Measurements from ENCODE around the gene TTC9. TPM values are rescaled to one million over a fixed set of nuclear protein-coding genes. Genes with fewer than 3 reads are reported as not detected.

TTC9 gene
- total and polyA plus RNA-seq, 4 donors: 0.09 to 0.98 (median 0.45) TPM

DNA sequence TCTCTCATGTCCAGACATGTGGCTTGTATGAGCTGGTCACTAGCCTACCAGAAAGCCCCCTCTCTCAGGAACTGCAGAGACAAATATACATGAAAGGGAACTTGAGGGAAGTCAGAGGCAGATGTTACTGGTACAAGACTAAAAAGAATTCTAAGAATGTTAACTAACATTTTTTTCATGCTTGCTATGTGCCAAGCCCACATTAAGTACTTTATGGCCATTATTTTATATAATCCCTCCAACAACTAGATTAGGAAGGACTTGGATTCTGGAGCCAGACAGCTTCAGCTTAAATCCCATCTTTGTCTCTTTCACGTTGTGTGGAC is 24.6 kb downstream of the TTC9 start:
- DNase-seq (ENCODE audit: low spot score): no peak
- H3K9me3 ChIP-seq (ENCODE audit: control insufficient read depth in 4 of 4, low read length in 3 of 4): no peaks in the 10 kb centered on the region
- peaks cover 0 to 27% (median 15%) of the 10 kb centered on the region in 4 donors for H3K4me1 ChIP-seq (ENCODE audit: control insufficient read depth in 4 of 4, insufficient read depth in 4 of 4, low read length in 3 of 4)
- WGBS: 77% methylated on average over 1 of the region's 1 CpG
- no peaks in the 10 kb centered on the region for H3K27me3 ChIP-seq (ENCODE audit: control insufficient read depth in 4 of 4, insufficient read depth in 4 of 4, low read length in 3 of 4)
- H3K9ac ChIP-seq (ENCODE audit: low read depth in 1 of 2, low read length in 2 of 2): no peak overlapping the region
- H3K27ac ChIP-seq (ENCODE audit: low read depth in 1 of 2, low read length in 2 of 2): no peak overlapping the region
- TF ChIP-seq RAD21 (IDR thresholded peaks at IDR 0.05): no peak
- TF ChIP-seq, protein P1, sequence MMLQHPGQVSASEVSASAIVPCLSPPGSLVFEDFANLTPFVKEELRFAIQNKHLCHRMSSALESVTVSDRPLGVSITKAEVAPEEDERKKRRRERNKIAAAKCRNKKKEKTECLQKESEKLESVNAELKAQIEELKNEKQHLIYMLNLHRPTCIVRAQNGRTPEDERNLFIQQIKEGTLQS (IDR thresholded peaks at IDR 0.05): no peak
- TF ChIP-seq, protein P2, sequence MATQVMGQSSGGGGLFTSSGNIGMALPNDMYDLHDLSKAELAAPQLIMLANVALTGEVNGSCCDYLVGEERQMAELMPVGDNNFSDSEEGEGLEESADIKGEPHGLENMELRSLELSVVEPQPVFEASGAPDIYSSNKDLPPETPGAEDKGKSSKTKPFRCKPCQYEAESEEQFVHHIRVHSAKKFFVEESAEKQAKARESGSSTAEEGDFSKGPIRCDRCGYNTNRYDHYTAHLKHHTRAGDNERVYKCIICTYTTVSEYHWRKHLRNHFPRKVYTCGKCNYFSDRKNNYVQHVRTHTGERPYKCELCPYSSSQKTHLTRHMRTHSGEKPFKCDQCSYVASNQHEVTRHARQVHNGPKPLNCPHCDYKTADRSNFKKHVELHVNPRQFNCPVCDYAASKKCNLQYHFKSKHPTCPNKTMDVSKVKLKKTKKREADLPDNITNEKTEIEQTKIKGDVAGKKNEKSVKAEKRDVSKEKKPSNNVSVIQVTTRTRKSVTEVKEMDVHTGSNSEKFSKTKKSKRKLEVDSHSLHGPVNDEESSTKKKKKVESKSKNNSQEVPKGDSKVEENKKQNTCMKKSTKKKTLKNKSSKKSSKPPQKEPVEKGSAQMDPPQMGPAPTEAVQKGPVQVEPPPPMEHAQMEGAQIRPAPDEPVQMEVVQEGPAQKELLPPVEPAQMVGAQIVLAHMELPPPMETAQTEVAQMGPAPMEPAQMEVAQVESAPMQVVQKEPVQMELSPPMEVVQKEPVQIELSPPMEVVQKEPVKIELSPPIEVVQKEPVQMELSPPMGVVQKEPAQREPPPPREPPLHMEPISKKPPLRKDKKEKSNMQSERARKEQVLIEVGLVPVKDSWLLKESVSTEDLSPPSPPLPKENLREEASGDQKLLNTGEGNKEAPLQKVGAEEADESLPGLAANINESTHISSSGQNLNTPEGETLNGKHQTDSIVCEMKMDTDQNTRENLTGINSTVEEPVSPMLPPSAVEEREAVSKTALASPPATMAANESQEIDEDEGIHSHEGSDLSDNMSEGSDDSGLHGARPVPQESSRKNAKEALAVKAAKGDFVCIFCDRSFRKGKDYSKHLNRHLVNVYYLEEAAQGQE (IDR thresholded peaks at IDR 0.05): no peak
- no peak for TF ChIP-seq TAF1 (conservative IDR thresholded peaks at IDR 0.05)
- no peak for TF ChIP-seq RXRA (IDR thresholded peaks at IDR 0.05)
- no peak overlapping the region for H3K4me3 ChIP-seq (ENCODE audit: low read depth in 1 of 3, low read length in 3 of 3)
- no peaks in the 10 kb centered on the region for H3K36me3 ChIP-seq (ENCODE audit: control insufficient read depth in 4 of 4, insufficient read depth in 3 of 4, low read depth in 1 of 4, low read length in 3 of 4)

DNA sequence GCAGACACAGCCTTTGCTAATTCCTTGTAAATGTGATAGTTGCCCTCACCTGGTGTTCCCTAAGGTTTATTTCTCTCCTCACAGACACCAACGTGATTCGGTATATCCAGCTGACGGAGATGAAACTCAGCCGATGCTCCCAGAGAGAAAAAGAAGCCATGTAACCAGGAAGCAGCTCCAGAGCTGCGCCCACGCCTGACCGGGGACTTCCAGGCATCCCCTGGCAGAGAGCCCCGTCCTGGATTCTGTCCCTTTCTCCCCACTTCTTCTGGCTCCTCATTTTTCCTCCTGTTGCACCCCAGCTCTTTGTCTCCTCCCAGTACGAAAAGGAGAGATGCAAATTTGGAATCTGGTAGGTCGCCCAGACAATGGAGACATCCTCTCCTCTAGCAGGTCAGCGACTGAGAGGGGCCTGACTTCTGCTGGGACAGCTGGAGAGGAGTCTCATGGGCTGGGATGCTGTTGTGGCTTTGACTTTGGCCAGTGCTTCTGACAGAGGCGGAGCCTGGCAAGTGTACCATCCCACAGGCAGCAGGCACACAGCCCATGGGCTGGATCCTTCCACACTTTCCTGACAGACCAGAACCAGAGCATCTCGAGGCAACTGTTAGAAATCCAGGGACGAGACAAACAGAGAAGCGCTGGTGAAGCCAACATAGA is 29.4 kb downstream of the TTC9 start:
- no peak overlapping the region for H3K4me3 ChIP-seq (ENCODE audit: low read depth in 1 of 3, low read length in 3 of 3)
- no peak overlapping the region for H3K9ac ChIP-seq (ENCODE audit: low read depth in 1 of 2, low read length in 2 of 2)
- DNase-seq (ENCODE audit: low spot score): no peak
- no peak for TF ChIP-seq SP1 (IDR thresholded peaks at IDR 0.05)
- no peak for TF ChIP-seq GABPA (IDR thresholded peaks at IDR 0.05 in 1 of 2, conservative IDR thresholded peaks at IDR 0.05 in 1 of 2)
- TF ChIP-seq, protein P1 (IDR thresholded peaks at IDR 0.05): no peak
- TF ChIP-seq, protein P3, sequence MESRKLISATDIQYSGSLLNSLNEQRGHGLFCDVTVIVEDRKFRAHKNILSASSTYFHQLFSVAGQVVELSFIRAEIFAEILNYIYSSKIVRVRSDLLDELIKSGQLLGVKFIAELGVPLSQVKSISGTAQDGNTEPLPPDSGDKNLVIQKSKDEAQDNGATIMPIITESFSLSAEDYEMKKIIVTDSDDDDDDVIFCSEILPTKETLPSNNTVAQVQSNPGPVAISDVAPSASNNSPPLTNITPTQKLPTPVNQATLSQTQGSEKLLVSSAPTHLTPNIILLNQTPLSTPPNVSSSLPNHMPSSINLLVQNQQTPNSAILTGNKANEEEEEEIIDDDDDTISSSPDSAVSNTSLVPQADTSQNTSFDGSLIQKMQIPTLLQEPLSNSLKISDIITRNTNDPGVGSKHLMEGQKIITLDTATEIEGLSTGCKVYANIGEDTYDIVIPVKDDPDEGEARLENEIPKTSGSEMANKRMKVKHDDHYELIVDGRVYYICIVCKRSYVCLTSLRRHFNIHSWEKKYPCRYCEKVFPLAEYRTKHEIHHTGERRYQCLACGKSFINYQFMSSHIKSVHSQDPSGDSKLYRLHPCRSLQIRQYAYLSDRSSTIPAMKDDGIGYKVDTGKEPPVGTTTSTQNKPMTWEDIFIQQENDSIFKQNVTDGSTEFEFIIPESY (IDR thresholded peaks at IDR 0.05): no peak
- no peak for TF ChIP-seq TAF1 (conservative IDR thresholded peaks at IDR 0.05)
- TF ChIP-seq FOXA2 (IDR thresholded peaks at IDR 0.05): no peak
- no peak for TF ChIP-seq RXRA (IDR thresholded peaks at IDR 0.05)
- TF ChIP-seq, protein P4, sequence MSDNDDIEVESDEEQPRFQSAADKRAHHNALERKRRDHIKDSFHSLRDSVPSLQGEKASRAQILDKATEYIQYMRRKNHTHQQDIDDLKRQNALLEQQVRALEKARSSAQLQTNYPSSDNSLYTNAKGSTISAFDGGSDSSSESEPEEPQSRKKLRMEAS (IDR thresholded peaks at IDR 0.05): no peak
- no peak for TF ChIP-seq JUND (IDR thresholded peaks at IDR 0.05)
- no peak for TF ChIP-seq FOXA1 (IDR thresholded peaks at IDR 0.05)
- TF ChIP-seq YY1 (IDR thresholded peaks at IDR 0.05): no peak
- TF ChIP-seq NR2F2 (IDR thresholded peaks at IDR 0.05): no peak
- no peaks in the 10 kb centered on the region for H3K4me1 ChIP-seq (ENCODE audit: control insufficient read depth in 4 of 4, insufficient read depth in 4 of 4, low read length in 3 of 4)
- no peaks in the 10 kb centered on the region for H3K36me3 ChIP-seq (ENCODE audit: control insufficient read depth in 4 of 4, insufficient read depth in 3 of 4, low read depth in 1 of 4, low read length in 3 of 4)
- no peak overlapping the region for H3K27ac ChIP-seq (ENCODE audit: low read depth in 1 of 2, low read length in 2 of 2)
- no peaks in the 10 kb centered on the region for H3K27me3 ChIP-seq (ENCODE audit: control insufficient read depth in 4 of 4, insufficient read depth in 4 of 4, low read length in 3 of 4)
- H3K9me3 ChIP-seq (ENCODE audit: control insufficient read depth in 4 of 4, low read length in 3 of 4): no peaks in the 10 kb centered on the region
- WGBS: 89% methylated on average over 15 of the region's 15 CpGs

Measured in liver (tissue), 9 donors.